ENCODE results near the gene CORIN.

DNA sequence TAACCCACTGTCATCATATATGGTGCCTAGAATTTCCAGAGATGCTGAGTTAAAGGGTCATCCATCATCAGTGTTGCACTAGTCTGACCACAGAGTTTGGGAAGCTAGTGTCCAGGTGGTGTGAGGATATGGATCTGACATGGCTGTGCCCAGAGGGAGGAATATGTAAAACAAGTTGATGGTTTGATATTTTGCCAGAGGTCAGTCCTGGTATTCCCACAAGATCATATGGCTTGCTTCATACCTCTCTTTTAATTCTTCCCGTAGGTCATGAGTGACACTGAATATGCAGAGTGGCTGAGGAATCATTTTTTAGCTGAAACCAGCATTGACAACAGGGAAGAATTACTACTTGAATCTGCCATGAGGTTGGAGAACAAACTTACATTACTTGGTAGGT lies 277.2 kb downstream of the CORIN start:
- TF ChIP-seq, protein P1, sequence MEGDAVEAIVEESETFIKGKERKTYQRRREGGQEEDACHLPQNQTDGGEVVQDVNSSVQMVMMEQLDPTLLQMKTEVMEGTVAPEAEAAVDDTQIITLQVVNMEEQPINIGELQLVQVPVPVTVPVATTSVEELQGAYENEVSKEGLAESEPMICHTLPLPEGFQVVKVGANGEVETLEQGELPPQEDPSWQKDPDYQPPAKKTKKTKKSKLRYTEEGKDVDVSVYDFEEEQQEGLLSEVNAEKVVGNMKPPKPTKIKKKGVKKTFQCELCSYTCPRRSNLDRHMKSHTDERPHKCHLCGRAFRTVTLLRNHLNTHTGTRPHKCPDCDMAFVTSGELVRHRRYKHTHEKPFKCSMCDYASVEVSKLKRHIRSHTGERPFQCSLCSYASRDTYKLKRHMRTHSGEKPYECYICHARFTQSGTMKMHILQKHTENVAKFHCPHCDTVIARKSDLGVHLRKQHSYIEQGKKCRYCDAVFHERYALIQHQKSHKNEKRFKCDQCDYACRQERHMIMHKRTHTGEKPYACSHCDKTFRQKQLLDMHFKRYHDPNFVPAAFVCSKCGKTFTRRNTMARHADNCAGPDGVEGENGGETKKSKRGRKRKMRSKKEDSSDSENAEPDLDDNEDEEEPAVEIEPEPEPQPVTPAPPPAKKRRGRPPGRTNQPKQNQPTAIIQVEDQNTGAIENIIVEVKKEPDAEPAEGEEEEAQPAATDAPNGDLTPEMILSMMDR (IDR thresholded peaks at IDR 0.05), result no peak
- no peak for TF ChIP-seq POLR2A (IDR thresholded peaks at IDR 0.05)
